HAP-1 (cell line): ENCODE measurements around the gene ELMO3.
A peak's percentile ranks its signal among the peaks of the same experiment; 100 is the strongest.

Source experiments
- DNase-seq, 2 experiments: peaks; one replicate each; pipeline ENCODE4 v3.0.0-alpha.2; 2016 to 2020; ENCODE audit warnings: low spot score in 2 of 2
- H3K27me3 ChIP-seq: fragments of 250-450 bp; sonication (Bioruptor Pico); 2 replicates; pipeline ENCODE4 v1.5.1; 2020; ENCODE audit warnings: low read depth, mild to moderate bottlenecking, moderate library complexity
- H3K36me3 ChIP-seq: fragments of 250-450 bp; sonication (Bioruptor Pico); replicated peaks from 2 replicates; pipeline ENCODE4 v1.5.1; 2020; ENCODE audit warnings: mild to moderate bottlenecking
- H3K4me1 ChIP-seq: fragments of 250-450 bp; sonication (Bioruptor Pico); 2 replicates; pipeline ENCODE4 v1.5.1; 2020; ENCODE audit warnings: mild to moderate bottlenecking
- H3K4me3 ChIP-seq: fragments of 250-450 bp; sonication (Bioruptor Pico); 2 replicates; pipeline ENCODE4 v1.5.1; 2020; ENCODE audit warnings: mild to moderate bottlenecking, moderate library complexity
- H3K9me3 ChIP-seq: fragments of 250-450 bp; sonication (Bioruptor Pico); 2 replicates; pipeline ENCODE4 v1.5.1; 2020; ENCODE audit warnings: mild to moderate bottlenecking, moderate library complexity
- in situ Hi-C: fragments of 300-500 bp; cut with MboI; formaldehyde crosslinking; loops from 3 replicates; pipeline ENCODE4 v1.14.3; 2020; ENCODE audit warnings: low sequenced_read_pairs, inconsistent platforms, mixed read lengths

The ELMO3 gene

GRCh38 chr16:67182288-67182687, 16.6 kb upstream of the ELMO3 start:
- Histone ChIP-seq H3K27me3 (no peaks in the 10 kb centered on the region), H3K4me3 (no peak overlapping the region), H3K4me1 (peaks cover 6% of the 10 kb centered on the region; the same call in 1 of the 2 replicates), H3K36me3 (no peaks in the 10 kb centered on the region), H3K9me3 (no peaks in the 10 kb centered on the region)
- in situ Hi-C loops, result no loop called here
- DNase-seq, result no peak

- H3K36me3 ChIP-seq, result no peaks in the 10 kb centered on the region
- H3K27me3 ChIP-seq, result no peaks in the 10 kb centered on the region
- H3K4me3 ChIP-seq, result peak overlapping the region; percentile 92
- no peaks in the 10 kb centered on the region for H3K9me3 ChIP-seq
- no peak for DNase-seq
- in situ Hi-C loops, result no loop called here
- peaks cover 6% of the 10 kb centered on the region; the same call in 1 of the 2 replicates for H3K4me1 ChIP-seq
These were observed 15.7 kb upstream of the ELMO3 start for GRCh38 chr16:67183284-67183626.

DNA sequence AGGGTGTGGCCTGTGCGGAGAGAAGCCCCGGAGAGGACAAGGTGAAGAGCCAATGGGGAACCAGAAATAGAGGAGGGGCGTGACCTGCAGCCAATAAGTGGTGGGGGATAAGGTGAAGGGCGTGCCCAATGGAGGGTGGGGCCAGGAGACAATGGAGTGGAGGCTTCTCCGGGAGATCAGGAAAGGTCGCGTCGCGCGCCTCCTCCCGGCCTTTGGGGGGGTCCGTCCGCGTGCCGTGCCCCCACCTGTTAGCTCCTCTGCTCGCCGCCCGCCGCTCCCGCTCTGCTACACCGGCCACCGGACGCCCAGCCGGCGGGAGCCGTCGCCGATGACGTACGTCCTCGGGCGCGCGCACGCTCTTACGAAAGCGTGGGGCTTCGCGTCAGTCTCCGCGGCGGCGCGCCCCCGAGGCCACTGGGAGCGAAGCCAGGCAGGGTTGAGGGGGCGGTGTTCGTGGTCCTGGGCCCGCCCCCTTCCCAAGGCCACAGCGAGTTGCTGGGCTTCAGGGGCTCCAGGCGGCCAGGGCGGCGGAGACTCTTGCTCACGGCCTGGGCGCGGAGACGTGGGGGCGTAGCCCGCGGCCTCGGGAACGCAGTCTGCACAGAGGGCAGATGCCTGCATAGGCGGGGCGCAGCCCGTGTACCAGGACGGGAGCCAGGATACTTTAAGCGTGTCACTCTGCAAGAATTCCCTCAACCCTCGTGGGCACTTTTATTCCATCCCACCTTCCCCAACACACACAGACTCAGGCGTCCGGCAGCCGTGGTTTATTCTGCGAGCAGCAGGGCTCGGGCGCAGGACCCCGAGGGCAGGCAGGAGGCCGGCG, 15.1 kb upstream of the ELMO3 start, which contains the start of gene MATCAP1:
TSS of gene MATCAP1 (minus strand) at position 337 of the 826 bp plus-strand sequence. CDS start 3,353 bp downstream, outside the sequence.
- Histone ChIP-seq H3K36me3 (no peaks in the 10 kb centered on the region), H3K4me3 (peak within 1 kb of the TSS; percentile 92), H3K4me1 (peaks cover 6% of the 10 kb centered on the region; the same call in 1 of the 2 replicates), H3K9me3 (no peaks in the 10 kb centered on the region), H3K27me3 (no peaks in the 10 kb centered on the region)
- peak; percentile 99 for DNase-seq
- in situ Hi-C loops, result no loop called here

GRCh38 chr16:67184453-67184994, 14.4 kb upstream of the ELMO3 start:
- H3K4me3 ChIP-seq, result peak overlapping the region; percentile 92

DNA sequence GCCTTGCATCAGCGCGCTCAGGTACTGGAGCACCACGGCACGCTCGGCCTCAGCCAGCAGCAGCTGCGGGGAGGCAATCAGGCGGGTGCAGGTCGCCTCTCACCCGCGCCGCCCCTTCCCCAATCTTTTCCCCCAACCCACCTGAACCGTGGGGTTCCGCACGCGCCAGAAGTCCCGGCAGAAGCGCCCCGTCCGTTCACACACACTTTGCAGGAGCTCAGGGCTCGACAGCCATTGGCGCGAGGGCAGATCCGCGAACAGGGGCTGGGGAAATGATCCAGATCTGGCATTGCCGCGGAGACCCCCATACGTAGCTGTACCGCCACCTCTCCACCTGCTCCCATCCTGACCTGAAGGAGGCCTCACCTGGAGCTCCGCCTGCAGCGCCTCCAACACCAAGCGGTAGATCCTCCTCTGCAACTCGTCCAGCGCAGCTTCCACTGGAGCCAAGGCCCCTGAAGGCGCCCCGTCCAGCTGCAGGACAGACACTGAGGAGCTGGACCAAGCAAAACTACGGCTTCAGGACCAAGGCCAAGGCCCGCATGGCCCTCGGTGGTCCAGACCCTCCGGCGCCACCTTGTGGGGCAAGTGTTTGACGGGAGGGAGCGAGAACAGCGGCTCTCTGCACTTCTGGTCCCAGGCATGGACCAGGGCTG, 13.8 kb upstream of the ELMO3 start:
- Histone ChIP-seq H3K4me3 (no peak overlapping the region), H3K4me1 (peaks cover 6% of the 10 kb centered on the region; the same call in 1 of the 2 replicates), H3K27me3 (no peaks in the 10 kb centered on the region), H3K36me3 (no peaks in the 10 kb centered on the region), H3K9me3 (no peaks in the 10 kb centered on the region)
- DNase-seq, result peak; percentile 82 to 96
- in situ Hi-C loops, result no loop called here

More at GRCh38 chr16:67184453-67184994, 14.4 kb upstream of the ELMO3 start:
- no peaks in the 10 kb centered on the region for H3K9me3 ChIP-seq
- no peaks in the 10 kb centered on the region for H3K27me3 ChIP-seq
- H3K4me1 ChIP-seq, result peaks cover 6% of the 10 kb centered on the region; the same call in 1 of the 2 replicates
- no peak for DNase-seq
- H3K36me3 ChIP-seq, result no peaks in the 10 kb centered on the region
- in situ Hi-C loops, result no loop called here

GRCh38 chr16:67185651-67186134, 13.2 kb upstream of the ELMO3 start:
- DNase-seq, result no peak
- H3K4me3 ChIP-seq, result no peak overlapping the region
- in situ Hi-C loops, result no loop called here

GRCh38 chr16:67186550-67186950, 12.4 kb upstream of the ELMO3 start:
- H3K4me1 ChIP-seq, result peaks cover 6% of the 10 kb centered on the region; the same call in 1 of the 2 replicates
- no peaks in the 10 kb centered on the region for H3K36me3 ChIP-seq
- in situ Hi-C loops, result no loop called here
- no peaks in the 10 kb centered on the region for H3K9me3 ChIP-seq
- H3K27me3 ChIP-seq, result no peaks in the 10 kb centered on the region
- DNase-seq, result no peak
- no peak overlapping the region for H3K4me3 ChIP-seq

More at GRCh38 chr16:67185651-67186134, 13.2 kb upstream of the ELMO3 start:
- Histone ChIP-seq H3K36me3 (no peaks in the 10 kb centered on the region), H3K4me1 (peaks cover 6% of the 10 kb centered on the region; the same call in 1 of the 2 replicates), H3K27me3 (no peaks in the 10 kb centered on the region), H3K9me3 (no peaks in the 10 kb centered on the region)

DNA sequence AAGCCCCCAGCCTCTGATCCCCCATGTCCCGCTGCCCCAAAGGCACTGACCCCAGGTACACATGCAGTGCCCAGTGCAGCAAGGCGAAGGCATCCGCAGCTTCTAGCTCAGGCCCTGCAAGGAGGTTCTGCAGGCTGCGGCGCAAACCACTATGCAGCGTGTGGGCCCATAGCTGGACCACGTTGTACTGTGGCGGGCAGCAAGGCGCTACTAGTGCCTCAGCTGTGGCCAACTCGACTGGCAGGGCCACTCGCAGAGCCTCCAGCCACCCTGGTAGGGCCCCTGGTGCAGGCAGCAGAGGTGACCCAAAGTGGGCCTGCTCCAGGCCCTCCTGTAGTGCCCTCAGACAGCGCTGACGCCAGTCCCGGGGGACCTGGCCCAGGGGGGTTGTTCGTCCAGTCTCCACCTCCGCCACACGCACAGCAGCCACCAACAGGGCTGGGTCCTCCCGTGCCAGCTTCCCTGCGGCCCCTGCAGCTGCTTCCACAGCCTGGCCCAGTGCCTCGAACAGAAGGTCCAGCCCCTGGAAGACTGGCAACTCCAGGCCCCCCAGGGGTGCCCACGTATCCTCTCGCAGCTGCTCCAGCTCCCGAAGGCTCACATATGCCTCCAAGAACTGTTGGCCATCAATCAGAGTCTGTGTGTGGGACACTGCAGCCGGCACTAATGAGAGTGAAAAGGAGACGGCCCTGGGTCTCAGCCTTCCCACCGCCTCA, 11.6 kb upstream of the ELMO3 start:
- no peaks in the 10 kb centered on the region for H3K9me3 ChIP-seq
- no peaks in the 10 kb centered on the region for H3K27me3 ChIP-seq
- H3K4me3 ChIP-seq, result no peak overlapping the region
- peaks cover 3% of the 10 kb centered on the region; the same call in 1 of the 2 replicates for H3K36me3 ChIP-seq
- in situ Hi-C loops, result no loop called here
- DNase-seq, result no peak
- peaks cover 8% of the 10 kb centered on the region for H3K4me1 ChIP-seq

- DNase-seq, result no peak
- peaks cover 13% of the 10 kb centered on the region for H3K4me1 ChIP-seq
- in situ Hi-C loops, result no loop called here
- no peaks in the 10 kb centered on the region for H3K9me3 ChIP-seq
- H3K4me3 ChIP-seq, result no peak overlapping the region
- H3K27me3 ChIP-seq, result no peaks in the 10 kb centered on the region
- peaks cover 9% of the 10 kb centered on the region for H3K36me3 ChIP-seq
These were observed 10.6 kb upstream of the ELMO3 start for GRCh38 chr16:67188323-67188722.

GRCh38 chr16:67188798-67189197, 10.1 kb upstream of the ELMO3 start:
- H3K9me3 ChIP-seq, result no peaks in the 10 kb centered on the region
- H3K4me1 ChIP-seq, result peaks cover 17% of the 10 kb centered on the region
- in situ Hi-C loops, result no loop called here
- peaks cover 14% of the 10 kb centered on the region for H3K36me3 ChIP-seq
- H3K4me3 ChIP-seq, result no peak overlapping the region
- H3K27me3 ChIP-seq, result no peaks in the 10 kb centered on the region
- no peak for DNase-seq

GRCh38 chr16:67190041-67190440, 8.9 kb upstream of the ELMO3 start, which contains the start of gene EXOC3L1:
EXOC3L1 (minus strand) TSS chr16:67190136; CDS start chr16:67189676, 460 bp downstream.
- in situ Hi-C loops, result no loop called here

GRCh38 chr16:67190448-67191399, 8.2 kb upstream of the ELMO3 start:
- no peak for DNase-seq
- H3K4me1 ChIP-seq, result peaks cover 12% of the 10 kb centered on the region
- no peaks in the 10 kb centered on the region for H3K27me3 ChIP-seq
- no peaks in the 10 kb centered on the region for H3K9me3 ChIP-seq
- no peak overlapping the region; the same call in 1 of the 2 replicates for H3K4me3 ChIP-seq
- in situ Hi-C loops, result no loop called here
- peaks cover 33% of the 10 kb centered on the region for H3K36me3 ChIP-seq

More at GRCh38 chr16:67190041-67190440, 8.9 kb upstream of the ELMO3 start, which contains the start of gene EXOC3L1:
- peaks cover 26% of the 10 kb centered on the region for H3K36me3 ChIP-seq
- H3K27me3 ChIP-seq, result no peaks in the 10 kb centered on the region
- H3K4me3 ChIP-seq, result no peak within 1 kb of the TSS
- peaks cover 13% of the 10 kb centered on the region for H3K4me1 ChIP-seq
- H3K9me3 ChIP-seq, result no peaks in the 10 kb centered on the region
- DNase-seq, result no peak
